Motor neuron (in vitro differentiated cells): ENCODE results near the gene PSPN. TPM values are rescaled to one million over a fixed set of nuclear protein-coding genes. Genes with fewer than 3 reads are reported as not detected.

Source experiments
- ATAC-seq, 8 experiments: fragments of 200-7000 bp; cut with Tn5 transposase; replicated peaks in 6 of 8; 2 replicates each; pipeline ENCODE4 v1.8.0; 2021; ENCODE audit warnings: mild to moderate bottlenecking in 8 of 8, moderate library complexity in 8 of 8
- H3K27ac ChIP-seq, 2 donors: fragments of 250-450 bp; sonication (Bioruptor Pico); 2 replicates each; pipeline ENCODE4 v1.9.0; 2021; ENCODE audit warnings: antibody characterized with exemption in 2 of 2, mild to moderate bottlenecking in 2 of 2, moderate library complexity in 1 of 2
- H3K4me1 ChIP-seq, 2 donors: fragments of 250-450 bp; sonication (Bioruptor Pico); replicated peaks in 1 of 2; 2 replicates each; pipeline ENCODE4 v1.6.1; 2021; ENCODE audit warnings: antibody characterized with exemption in 2 of 2, mild to moderate bottlenecking in 2 of 2, moderate library complexity in 1 of 2
- H3K4me3 ChIP-seq, 5 donors: fragments of 250-450 bp; sonication (Bioruptor Pico); 2 replicates each; pipeline ENCODE4 v1.9.0; 2021; ENCODE audit warnings: antibody characterized with exemption in 5 of 5, mild to moderate bottlenecking in 5 of 5, moderate library complexity in 4 of 5
- WGBS, 10 experiments: fragments of 450-650 bp; shearing (Covaris generic); methylation state at CpG; one replicate each; pipeline ENCODE4 v1.0.0; 2022; 5-methylcytosine and 5-hydroxymethylcytosine counted together
- in situ Hi-C, 9 experiments: fragments of 400-800 bp; cut with MboI; loops; one replicate each; pipeline ENCODE4 v1.15.0; 2021; ENCODE audit warnings: low sequenced_read_pairs in 9 of 9, low pct_unique_long_range_greater_than_20kb in 2 of 9; ENCODE audit not compliant: unreplicated experiment in 9 of 9
- total RNA-seq, 8 experiments: library from RNA; unstranded; fragments of 300-600 nt; gene quantifications; 2 replicates each; pipeline versions ENCODE4 v1.2.3 to v1.2.4, GENCODE V29; 2022

The PSPN gene
- total RNA-seq, 8 experiments from 2014 or later, result 1.2 to 4.3 (median 1.6) TPM

DNA sequence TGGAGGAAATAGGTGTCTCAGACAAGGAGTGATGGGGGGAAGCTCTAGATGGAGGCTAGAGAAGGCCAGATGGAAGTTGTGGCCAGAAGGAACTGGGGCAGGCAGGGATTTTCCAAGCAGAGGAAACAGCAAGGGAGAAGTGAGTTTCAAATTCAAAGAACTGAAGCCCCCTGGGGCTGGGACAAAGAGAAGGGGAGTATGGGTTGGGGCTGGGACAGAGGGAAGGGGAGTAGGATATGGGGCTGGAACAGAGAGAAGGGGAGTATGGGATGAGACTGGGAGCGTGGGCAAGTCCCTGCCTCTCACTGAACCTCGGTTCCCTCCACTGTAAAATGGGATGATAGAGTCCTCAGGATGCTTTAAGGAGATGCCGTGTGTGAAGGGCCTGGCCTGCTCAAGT, 19.1 kb upstream of the PSPN start:
- Histone ChIP-seq H3K4me1 (peaks cover 6 to 10% of the 10 kb centered on the region in 2 donors), H3K4me3 (no peak overlapping the region), H3K27ac (peak overlapping the region in 1 of 2 donors; percentile 96)
- in situ Hi-C loops, result no loop called here
- 80 to 89% (median 83%) methylated on average over 1 to 3 of the region's 3 CpGs; no CpG with 5 or more reads in 7 of the 10 experiments for WGBS, 10 experiments
- ATAC-seq, result no peak

DNA sequence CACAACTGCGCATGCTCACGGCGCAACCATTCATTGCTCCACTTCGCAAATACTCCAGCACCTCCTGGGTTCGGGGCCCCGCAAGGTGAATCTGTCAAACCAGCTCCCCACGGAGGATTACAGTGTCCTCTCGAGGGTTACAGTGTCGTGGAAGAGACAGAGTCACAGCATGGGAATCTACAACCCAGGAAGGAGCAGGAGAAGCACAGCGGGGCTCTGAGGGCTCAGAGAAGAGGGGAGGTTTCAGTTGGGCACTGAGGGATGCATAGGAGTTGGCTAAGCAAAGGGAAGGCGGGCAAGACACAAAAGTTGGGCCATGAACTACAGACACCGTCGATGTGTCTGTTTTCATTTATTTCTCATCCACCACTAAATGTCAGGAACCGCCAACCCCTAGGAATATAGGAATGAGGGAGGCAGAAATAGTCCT, 18.3 kb upstream of the PSPN start:
- H3K27ac ChIP-seq, result peak overlapping the region; percentile 95 to 96
- WGBS, 10 experiments, result 0 to 100% (median 20%) methylated on average over 1 to 8 of the region's 14 CpGs; no CpG with 5 or more reads in 3 of the 10 experiments
- H3K4me3 ChIP-seq, result peak overlapping the region; percentile 49 to 88 (median 67)
- in situ Hi-C loops, result no loop called here
- peaks cover 6 to 10% of the 10 kb centered on the region in 2 donors for H3K4me1 ChIP-seq
- no peak for ATAC-seq

DNA sequence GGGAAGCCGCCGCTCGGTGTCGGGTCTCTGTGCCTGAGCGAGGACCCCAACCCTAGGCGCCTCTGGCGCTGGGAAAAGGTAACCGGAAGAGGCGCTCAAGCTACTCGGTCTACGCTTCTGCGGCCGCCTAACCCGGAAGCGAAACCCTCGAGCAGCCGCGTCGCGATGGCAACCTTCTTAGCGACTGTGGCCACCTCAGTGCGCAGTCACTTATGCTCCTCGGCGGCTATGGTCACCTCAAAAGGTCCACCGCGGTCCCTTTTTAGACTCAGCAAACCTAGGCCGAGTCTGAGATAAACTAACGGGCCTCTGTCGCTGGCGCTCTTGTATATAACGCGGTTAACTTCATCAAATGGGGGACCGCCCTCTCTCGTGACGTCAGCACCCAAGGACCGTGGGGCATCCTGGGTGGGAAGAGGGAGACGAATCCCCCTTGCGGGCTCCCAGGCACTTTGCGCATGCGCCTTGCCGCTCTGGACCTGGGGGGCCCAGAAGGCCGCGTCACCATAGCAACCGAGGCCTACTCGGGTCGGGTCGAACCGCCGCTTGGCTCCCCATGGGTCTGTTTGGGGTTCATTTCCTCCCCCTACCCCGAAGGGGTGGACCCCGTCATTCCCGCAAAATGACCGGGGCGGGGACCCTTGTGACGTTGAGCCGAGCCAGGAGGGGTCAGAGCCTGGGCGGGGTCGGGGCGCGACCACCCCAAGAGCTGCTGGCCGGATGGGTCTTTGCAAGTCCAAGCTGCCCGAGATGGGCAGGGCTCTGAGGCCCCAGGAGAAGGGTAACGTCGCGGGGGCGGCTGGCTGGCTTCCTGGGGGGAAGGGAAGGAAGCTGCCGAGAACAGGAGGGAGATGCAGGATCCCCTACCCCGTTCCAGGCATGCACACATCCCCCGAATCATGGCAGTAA, 17.6 kb upstream of the PSPN start, which contains the start of gene GTF2F1:
GTF2F1 (minus strand) TSS at position 91 of the 909 bp plus-strand sequence. CDS start 169 bp downstream, outside the sequence.
- H3K27ac ChIP-seq, result peak within 1 kb of the TSS; percentile 95 to 96
- in situ Hi-C loops, result no loop called here
- peaks cover 6 to 10% of the 10 kb centered on the region in 2 donors for H3K4me1 ChIP-seq
- WGBS, 10 experiments, result 0 to 5% (median 1%) methylated on average over 1 to 13 of the region's 69 CpGs; no CpG with 5 or more reads in 4 of the 10 experiments
- peak within 1 kb of the TSS; percentile 49 to 88 (median 67) for H3K4me3 ChIP-seq
- ATAC-seq, result peak; percentile 82 to 90 (median 84)

DNA sequence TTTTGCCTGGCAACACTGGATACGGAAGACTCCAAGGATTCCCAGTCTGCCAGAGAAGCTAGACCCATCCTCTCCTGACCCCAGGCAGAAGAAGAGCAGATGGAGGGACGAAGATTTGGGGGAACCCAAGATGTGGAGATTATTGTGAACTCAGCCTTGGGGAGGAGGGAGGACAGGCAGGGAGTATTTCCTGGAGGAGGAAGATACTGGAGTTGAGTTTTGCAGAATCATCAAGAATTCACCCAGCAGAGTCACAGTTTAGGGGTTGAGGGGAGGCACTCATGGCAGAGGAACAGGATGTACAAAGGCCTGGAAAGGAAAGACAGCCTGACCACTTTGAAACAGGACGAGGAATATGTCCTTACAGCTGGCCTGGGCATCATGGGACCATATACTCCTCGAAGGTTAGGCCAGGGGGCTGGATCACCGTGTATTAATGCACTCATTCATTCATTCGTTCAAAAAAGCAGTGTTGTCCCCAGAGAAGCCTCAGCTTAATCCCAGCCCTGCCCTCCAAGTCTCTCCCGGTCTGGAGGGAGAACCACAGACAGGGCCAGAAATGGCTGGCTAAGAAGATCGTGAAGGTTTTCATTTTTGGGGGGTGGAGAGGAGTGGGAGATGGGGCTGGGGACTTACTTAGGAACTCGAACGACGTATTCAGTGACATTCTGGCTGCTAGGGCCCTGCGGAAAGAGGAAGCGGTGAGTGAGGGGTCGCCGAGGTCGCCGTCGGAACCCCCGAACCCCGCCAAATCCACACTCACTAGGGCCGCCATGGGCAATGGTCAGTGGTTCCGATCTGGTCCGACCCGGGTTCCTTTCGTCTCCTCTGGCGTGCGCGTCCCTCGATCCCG, 16.7 kb upstream of the PSPN start:
- peak in 3 of 8 experiments; percentile 1 to 11 (median 3) for ATAC-seq
- Histone ChIP-seq H3K27ac (peak overlapping the region; percentile 95 to 96), H3K4me3 (peak overlapping the region; percentile 49 to 88 (median 67)), H3K4me1 (peaks cover 6 to 10% of the 10 kb centered on the region in 2 donors)
- 0 to 100% (median 20%) methylated on average over 1 to 9 of the region's 30 CpGs; no CpG with 5 or more reads in 1 of the 10 experiments for WGBS, 10 experiments
- in situ Hi-C loops, result no loop called here

DNA sequence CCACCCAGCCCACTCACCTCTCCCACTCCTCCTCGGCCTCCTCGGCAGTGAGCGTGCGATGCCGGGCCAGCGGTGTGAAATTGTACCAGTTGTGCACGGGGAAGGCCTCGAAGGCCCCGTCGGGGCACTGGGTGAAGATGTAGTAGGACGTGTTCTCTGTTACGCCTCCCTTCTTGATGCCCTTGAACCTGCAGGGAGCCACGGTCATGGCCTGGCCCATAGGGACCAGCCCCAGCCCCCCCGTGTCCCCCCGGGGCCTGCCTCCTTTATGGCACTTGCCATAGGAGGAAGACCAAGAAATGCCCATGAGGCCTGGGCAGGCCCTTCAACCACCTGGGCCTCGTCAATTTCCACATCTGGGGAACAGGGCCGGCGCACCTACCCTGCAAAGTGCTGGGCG, 11.6 kb upstream of the PSPN start:
- WGBS, 10 experiments, result 90 to 100% methylated on average over 2 to 3 of the region's 19 CpGs; no CpG with 5 or more reads in 8 of the 10 experiments
- Histone ChIP-seq H3K4me1 (peaks cover 4 to 6% of the 10 kb centered on the region in 2 donors), H3K4me3 (no peak overlapping the region), H3K27ac (no peak overlapping the region)
- peak in 4 of 8 experiments; percentile 8 to 22 (median 10) for ATAC-seq
- in situ Hi-C loops, result no loop called here

DNA sequence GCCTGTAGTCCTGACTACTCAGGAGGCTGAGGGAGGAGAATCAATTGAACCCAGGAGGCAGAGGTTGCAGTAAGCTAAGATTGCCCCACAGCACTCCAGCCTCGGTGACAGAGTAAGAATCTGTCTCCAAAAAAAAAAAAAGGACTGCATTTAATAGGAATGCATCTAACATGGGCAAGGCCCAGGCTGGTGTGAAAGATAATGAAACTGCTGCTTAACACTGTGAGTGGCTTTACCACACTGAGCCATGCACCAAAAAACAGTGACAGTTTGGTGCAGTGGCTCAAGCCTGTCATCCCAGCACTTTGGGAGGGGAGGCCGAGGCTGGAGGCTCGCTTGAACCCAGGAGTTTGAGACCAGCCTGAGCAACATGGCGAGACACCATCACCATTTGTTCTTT, 8.6 kb upstream of the PSPN start:
- no peaks in the 10 kb centered on the region for H3K4me1 ChIP-seq
- no peak for ATAC-seq
- H3K27ac ChIP-seq, result no peak overlapping the region
- no peak overlapping the region for H3K4me3 ChIP-seq
- in situ Hi-C loops, result no loop called here
- 50 to 83% (median 80%) methylated on average over 1 of the region's 4 CpGs; no CpG with 5 or more reads in 7 of the 10 experiments for WGBS, 10 experiments

DNA sequence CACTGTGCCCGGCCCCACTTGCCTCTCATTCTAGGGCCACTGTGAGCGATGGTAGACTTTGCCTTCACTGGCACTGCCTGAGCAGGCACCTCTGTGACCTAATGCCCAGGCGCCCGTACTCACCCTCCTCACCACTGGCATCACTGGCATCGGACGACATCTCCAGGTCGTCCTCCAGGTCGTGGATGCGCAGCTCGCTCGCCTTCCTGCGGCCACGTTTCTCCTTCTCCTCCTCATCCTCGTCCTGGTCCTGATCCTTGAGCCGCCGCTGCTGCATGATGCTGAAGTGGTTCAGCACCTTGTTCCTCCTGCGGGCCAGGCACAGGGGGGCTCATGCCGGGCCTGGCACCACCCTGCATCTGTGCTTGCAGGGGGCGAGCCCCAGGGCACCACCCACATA, 7.5 kb upstream of the PSPN start:
- H3K27ac ChIP-seq, result no peak overlapping the region
- H3K4me3 ChIP-seq, result no peak overlapping the region
- H3K4me1 ChIP-seq, result no peaks in the 10 kb centered on the region
- WGBS, 10 experiments, result 96 to 100% (median 100%) methylated on average over 2 to 10 of the region's 19 CpGs; no CpG with 5 or more reads in 3 of the 10 experiments
- ATAC-seq, result no peak
- in situ Hi-C loops, result no loop called here

DNA sequence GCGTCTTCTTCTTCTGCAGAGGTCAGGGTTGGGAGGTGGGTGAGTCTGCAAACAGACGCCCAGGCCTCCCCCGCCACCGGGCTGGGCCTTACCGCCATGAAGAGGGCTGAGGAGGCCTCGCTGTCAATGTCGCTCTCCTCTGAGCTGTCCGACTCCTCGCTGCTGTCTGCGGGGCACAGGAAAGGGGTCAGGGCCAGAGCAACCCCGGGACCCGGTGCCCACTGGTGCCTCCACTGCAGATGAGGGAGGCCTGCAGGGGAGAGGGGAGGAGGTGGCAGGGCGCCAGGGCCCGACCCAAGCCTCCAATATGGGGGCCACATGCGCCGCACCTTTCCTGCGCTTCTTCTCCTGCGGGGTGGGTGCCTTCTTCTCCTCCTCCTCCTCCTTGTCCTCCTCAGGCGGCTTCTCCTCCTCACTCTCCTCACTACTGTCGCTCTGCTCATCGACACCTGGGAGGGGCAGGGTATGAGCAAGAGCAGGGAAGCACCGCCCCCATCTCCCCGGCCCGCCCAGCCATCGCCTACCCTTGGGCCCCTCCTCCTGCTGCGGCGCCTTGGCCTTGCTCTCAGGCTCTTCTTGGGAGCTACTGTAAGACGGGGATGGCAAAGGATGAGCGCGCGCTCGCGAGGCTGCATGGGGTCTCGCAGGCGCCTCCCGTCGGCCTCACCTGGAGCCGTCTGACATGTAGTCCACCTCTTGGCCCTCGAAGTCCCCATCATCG, 5.5 kb upstream of the PSPN start:
- 80 to 100% (median 100%) methylated on average over 1 to 2 of the region's 40 CpGs; no CpG with 5 or more reads in 7 of the 10 experiments for WGBS, 10 experiments
- H3K4me1 ChIP-seq, result peaks cover 0 to 3% of the 10 kb centered on the region in 2 donors
- ATAC-seq, result peak in 4 of 8 experiments; percentile 7 to 25 (median 10)
- in situ Hi-C loops, result no loop called here
- H3K4me3 ChIP-seq, result no peak overlapping the region
- H3K27ac ChIP-seq, result no peak overlapping the region

DNA sequence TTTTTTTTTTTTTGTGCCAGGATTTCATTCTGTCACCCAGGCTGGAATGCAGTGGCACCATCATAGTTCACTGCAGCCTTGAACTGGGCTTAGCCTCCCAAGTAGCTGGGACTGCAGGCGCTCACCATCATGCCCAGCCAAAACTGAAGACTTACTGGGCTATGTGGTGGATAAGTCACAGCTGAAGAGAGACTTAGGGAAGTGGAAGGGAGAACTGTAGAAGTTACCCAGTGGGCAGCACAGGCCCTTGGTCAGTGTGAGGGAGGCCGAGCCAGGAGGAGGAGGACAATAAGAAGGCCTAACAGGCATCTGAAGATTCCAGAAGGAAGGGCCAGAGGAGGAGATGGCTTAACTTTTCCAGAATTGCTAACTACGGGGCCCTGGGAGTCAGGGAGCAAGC, 4.0 kb upstream of the PSPN start:
- in situ Hi-C loops, result no loop called here
- Histone ChIP-seq H3K4me3 (no peak overlapping the region), H3K27ac (no peak overlapping the region), H3K4me1 (peaks cover 0 to 3% of the 10 kb centered on the region in 2 donors)
- WGBS, 10 experiments, result 100% methylated on average over 1 to 2 of the region's 3 CpGs; no CpG with 5 or more reads in 7 of the 10 experiments
- no peak for ATAC-seq

DNA sequence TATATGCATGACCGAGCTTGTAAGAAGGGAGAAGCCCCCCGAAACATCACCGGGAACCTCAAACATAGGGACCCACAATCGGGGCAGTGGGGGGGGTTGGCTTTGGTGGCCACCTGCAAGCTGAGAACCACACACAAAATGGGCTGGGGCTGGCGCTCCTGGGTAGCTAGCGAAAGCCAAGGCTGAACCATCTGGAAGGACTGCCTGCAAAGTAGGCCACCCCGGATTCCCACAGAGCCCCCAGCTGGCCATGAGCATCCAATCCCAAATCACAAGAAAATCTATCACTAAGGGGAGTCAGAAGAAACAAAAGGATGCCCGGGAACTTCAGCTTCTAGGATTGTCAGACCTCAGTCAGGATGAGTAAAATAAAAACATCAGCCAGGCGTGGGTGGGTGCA, 2.8 kb upstream of the PSPN start:
- H3K4me3 ChIP-seq, result no peak overlapping the region
- peak in 1 of 8 experiments; percentile 15 for ATAC-seq
- in situ Hi-C loops, result no loop called here
- H3K27ac ChIP-seq, result no peak overlapping the region
- H3K4me1 ChIP-seq, result peaks cover 5 to 9% of the 10 kb centered on the region in 2 donors
- 83 to 91% (median 89%) methylated on average over 2 to 9 of the region's 9 CpGs; no CpG with 5 or more reads in 6 of the 10 experiments for WGBS, 10 experiments

DNA sequence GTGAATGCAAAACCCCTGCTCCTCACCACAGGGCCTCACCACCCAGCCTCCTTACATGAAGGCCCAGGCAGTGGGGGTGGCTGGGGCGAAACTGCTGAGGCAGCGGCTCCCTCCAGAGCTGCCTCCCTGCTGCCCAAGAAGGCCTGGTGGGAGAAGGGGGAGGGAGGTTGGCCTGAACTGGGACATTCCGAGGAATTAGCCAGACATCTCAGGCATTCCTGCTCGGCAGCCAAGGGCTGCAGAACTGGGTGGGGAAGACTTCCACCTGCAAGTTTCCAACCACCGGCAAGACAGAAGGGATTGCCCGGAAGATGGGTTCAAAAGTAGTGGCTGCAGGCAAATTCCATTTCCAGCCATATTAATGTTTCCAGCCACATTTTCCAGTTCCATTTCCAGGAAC, 2.3 kb upstream of the PSPN start:
- 20 to 88% (median 73%) methylated on average over 2 to 4 of the region's 6 CpGs; no CpG with 5 or more reads in 5 of the 10 experiments for WGBS, 10 experiments
- ATAC-seq, result peak in 1 of 8 experiments; percentile 23
- H3K27ac ChIP-seq, result no peak overlapping the region
- H3K4me1 ChIP-seq, result peaks cover 5 to 9% of the 10 kb centered on the region in 2 donors
- in situ Hi-C loops, result no loop called here
- no peak overlapping the region for H3K4me3 ChIP-seq

DNA sequence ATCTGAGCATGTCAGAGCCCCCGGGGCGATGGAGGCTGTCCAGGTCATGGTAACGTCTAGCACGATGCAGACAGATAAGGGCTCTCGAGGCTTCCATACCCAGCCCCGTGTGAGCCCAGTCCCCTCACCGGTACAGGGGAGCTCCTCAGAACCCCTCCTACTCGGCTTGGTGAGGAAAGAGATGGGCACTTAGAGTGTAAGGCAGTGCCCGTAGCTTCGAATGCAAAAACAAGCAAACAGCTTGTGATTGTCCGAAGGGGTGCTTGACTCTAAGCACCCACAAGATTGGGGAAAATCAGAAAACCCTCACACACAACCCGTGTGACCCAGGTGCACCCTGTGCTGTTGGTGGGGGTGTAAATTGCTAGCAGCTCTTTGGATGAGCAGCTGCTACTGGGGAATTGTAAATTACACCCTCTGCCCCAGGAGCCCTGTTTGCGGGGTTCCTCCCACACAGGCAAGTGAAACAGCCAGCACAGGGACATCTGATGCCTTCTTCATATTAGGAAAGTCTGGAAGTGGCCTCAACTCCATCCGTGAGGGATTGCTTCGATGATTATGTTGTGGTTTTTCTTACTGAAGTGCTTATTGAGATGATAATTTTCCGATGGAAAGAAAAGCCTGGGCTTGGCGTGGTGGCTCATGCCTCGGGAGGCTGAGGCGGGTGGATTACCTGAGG, 918 bp upstream of the PSPN start:
- no peak overlapping the region for H3K4me3 ChIP-seq
- peaks cover 9 to 14% of the 10 kb centered on the region in 2 donors for H3K4me1 ChIP-seq
- ATAC-seq, result no peak
- no peak overlapping the region for H3K27ac ChIP-seq
- WGBS, 10 experiments, result 62 to 100% (median 80%) methylated on average over 1 to 13 of the region's 19 CpGs; no CpG with 5 or more reads in 3 of the 10 experiments
- in situ Hi-C loops, result no loop called here
